ENCODE data around the gene CHD6.
"Not testable (repeated sequence)": the region's sequence is repeated elsewhere in the genome, so short reads cannot be mapped to it uniquely, and the experiment has no call there.

The CHD6 gene

GRCh38 chr20:41552295-41553068 is 65.7 kb downstream of the CHD6 start:
- Mint-ChIP-seq H3K27ac (no peak overlapping the region), H3K9me3 (peaks cover 23% of the 10 kb centered on the region), H3K36me3 (ENCODE audit: low read depth) (peaks cover 20% of the 10 kb centered on the region), H3K4me1 (ENCODE audit: low read depth) (no peaks in the 10 kb centered on the region), H3K4me3 (no peak overlapping the region), H3K27me3 (ENCODE audit: low read depth) (no peaks in the 10 kb centered on the region)

GRCh38 chr20:41551011-41551705 is 67.0 kb downstream of the CHD6 start:
- peaks cover 18% of the 10 kb centered on the region for H3K36me3 Mint-ChIP-seq (ENCODE audit: low read depth)
- no peak overlapping the region for H3K27ac Mint-ChIP-seq
- H3K27me3 Mint-ChIP-seq (ENCODE audit: low read depth) = no peaks in the 10 kb centered on the region
- H3K4me3 Mint-ChIP-seq = no peak overlapping the region
- peaks cover 15% of the 10 kb centered on the region for H3K9me3 Mint-ChIP-seq
- H3K4me1 Mint-ChIP-seq (ENCODE audit: low read depth) = no peaks in the 10 kb centered on the region

GRCh38 chr20:41547221-41547620 is 71.0 kb downstream of the CHD6 start:
- Mint-ChIP-seq H3K4me1 (ENCODE audit: low read depth) (no peaks in the 10 kb centered on the region), H3K27me3 (ENCODE audit: low read depth) (no peaks in the 10 kb centered on the region), H3K27ac (no peak overlapping the region), H3K36me3 (ENCODE audit: low read depth) (peaks cover 13% of the 10 kb centered on the region), H3K4me3 (no peak overlapping the region), H3K9me3 (peaks cover 11% of the 10 kb centered on the region)

DNA sequence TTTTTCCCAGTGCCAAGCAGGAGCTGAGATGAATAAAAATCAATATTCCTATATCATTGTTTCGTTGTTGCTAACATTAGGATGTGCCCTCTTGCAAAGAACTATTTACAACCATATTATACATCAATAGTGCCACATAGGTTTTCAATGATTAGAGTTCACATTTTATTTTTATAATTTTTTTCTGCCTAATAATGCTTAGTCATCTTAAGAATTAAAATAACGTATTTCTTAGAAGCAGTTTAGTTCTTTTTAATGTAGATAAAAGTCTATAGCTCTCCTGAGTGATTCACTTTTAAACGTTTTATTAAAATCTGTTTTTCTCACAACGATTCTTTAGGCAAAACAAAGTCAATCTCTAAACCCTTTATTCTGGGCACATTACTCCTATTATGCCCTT is 71.6 kb downstream of the CHD6 start:
- H3K27ac Mint-ChIP-seq = no peak overlapping the region
- peaks cover 13% of the 10 kb centered on the region for H3K36me3 Mint-ChIP-seq (ENCODE audit: low read depth)
- no peaks in the 10 kb centered on the region for H3K4me1 Mint-ChIP-seq (ENCODE audit: low read depth)
- no peak overlapping the region for H3K4me3 Mint-ChIP-seq
- peaks cover 11% of the 10 kb centered on the region for H3K9me3 Mint-ChIP-seq
- H3K27me3 Mint-ChIP-seq (ENCODE audit: low read depth) = no peaks in the 10 kb centered on the region

DNA sequence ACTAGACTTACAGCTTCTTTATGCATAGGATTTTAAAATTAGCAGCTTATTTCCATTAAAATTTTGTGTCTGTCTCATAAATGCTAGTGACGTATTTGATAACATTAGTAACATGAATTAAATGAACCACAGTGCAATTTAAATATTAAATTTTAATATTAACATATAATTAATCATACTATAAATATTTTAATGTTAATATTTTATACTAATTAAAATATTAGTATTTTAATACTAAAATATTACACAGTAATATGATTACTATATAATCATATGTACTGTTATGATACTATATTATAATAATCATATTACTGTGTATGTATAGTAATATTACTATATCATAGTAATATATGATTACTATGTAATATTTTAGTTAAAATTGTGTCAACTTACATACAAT is 73.7 kb downstream of the CHD6 start:
- no peaks in the 10 kb centered on the region for H3K9me3 Mint-ChIP-seq
- H3K27me3 Mint-ChIP-seq (ENCODE audit: low read depth) = no peaks in the 10 kb centered on the region
- no peaks in the 10 kb centered on the region for H3K4me1 Mint-ChIP-seq (ENCODE audit: low read depth)
- no peak overlapping the region for H3K4me3 Mint-ChIP-seq
- H3K27ac Mint-ChIP-seq = no peak overlapping the region
- peaks cover 4% of the 10 kb centered on the region for H3K36me3 Mint-ChIP-seq (ENCODE audit: low read depth)

- Mint-ChIP-seq H3K9me3 (peaks cover 9% of the 10 kb centered on the region), H3K27me3 (ENCODE audit: low read depth) (no peaks in the 10 kb centered on the region), H3K4me1 (ENCODE audit: low read depth) (no peaks in the 10 kb centered on the region), H3K27ac (no peak overlapping the region), H3K4me3 (no peak overlapping the region), H3K36me3 (ENCODE audit: low read depth) (peaks cover 12% of the 10 kb centered on the region)
Measured at GRCh38 chr20:41540918-41541317, 77.3 kb downstream of the CHD6 start.

DNA sequence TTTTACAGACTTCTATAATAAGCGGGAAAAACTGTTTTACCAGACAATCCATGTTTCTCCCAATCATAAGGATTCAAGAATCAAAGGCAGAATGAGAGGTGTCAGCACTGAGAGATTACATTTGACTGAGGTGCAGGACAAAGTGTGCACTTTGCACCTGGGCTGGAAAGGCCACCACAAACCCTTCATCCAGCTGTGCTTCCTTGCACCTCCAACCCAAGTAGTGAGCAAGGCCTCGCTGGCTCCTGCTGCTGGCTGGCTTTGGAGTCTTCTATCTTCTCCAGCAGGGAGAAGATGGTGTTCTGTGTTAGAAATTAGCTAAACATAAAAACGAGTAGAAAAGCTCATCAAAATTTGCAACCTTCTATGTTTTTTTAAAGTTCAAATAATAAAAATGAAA is 77.7 kb downstream of the CHD6 start:
- H3K4me1 Mint-ChIP-seq (ENCODE audit: low read depth) = no peaks in the 10 kb centered on the region

DNA sequence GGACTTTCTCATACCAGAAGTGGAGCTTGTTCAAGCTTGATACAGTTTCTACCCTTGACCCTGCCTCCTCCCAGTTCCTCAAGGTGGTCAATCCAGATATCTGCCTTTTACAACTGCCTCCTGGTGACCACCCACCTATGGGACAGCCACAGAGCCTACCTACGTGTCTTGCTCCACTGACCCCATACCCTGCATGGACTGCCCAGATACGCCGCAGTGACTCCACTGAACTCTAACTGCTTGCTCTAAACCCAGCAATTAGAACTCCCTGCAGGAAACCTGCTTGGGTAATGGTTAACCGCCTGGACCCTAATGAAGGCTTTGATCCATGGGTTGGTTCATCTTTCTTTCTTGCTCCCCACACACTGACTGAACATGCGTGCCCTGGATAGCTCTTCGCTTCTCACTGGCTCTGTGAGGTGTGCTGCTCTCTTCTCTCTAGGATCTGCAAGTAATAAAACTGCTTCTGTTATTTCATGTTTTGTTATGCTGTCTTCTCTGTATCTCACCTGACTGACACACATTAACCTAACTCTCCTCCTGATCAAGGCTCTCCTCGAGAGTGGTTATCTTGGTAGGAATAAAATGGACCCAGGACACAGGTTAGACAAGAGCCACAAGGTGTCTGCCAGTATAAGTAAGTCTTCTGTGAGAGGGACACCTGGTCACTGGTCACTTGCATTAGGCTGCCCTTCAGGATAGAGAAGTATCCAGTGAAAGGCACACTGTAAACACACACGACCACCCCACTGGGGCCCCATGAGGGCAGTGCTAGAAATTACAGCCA is 79.2 kb downstream of the CHD6 start:
- Mint-ChIP-seq H3K27ac (no peak overlapping the region), H3K4me3 (no peak overlapping the region), H3K36me3 (ENCODE audit: low read depth) (peaks cover 12% of the 10 kb centered on the region), H3K9me3 (peaks cover 9% of the 10 kb centered on the region), H3K4me1 (ENCODE audit: low read depth) (no peaks in the 10 kb centered on the region), H3K27me3 (ENCODE audit: low read depth) (no peaks in the 10 kb centered on the region)

More for the DNA sequence above, 77.7 kb downstream of the CHD6 start:
- H3K27me3 Mint-ChIP-seq (ENCODE audit: low read depth) = no peaks in the 10 kb centered on the region
- H3K4me3 Mint-ChIP-seq = no peak overlapping the region
- H3K36me3 Mint-ChIP-seq (ENCODE audit: low read depth) = peaks cover 12% of the 10 kb centered on the region
- H3K9me3 Mint-ChIP-seq = peaks cover 9% of the 10 kb centered on the region
- no peak overlapping the region for H3K27ac Mint-ChIP-seq

DNA sequence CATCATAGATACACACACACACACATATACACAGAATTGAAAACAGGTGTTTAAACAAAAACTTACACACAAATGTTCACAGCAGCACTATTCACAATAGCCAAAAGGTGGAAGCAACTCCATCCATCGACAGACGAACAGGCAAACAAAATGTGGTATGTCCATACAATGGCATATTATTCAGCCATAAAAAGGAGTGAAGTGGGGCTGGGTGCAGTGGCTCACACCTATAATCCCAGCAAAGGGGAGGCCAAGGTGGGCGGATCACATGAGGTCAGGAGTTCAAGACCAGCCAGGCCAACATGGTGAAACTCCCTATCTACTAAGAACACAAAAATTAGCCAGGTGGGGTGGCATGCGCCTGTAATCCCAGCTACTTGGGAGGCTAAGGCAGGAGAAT is 80.3 kb downstream of the CHD6 start:
- Mint-ChIP-seq H3K27ac (no peak overlapping the region), H3K4me3 (no peak overlapping the region)

GRCh38 chr20:41535551-41535950 is 82.6 kb downstream of the CHD6 start:
- H3K27ac Mint-ChIP-seq; H3K9me3 Mint-ChIP-seq; H3K4me1 Mint-ChIP-seq (ENCODE audit: low read depth); H3K4me3 Mint-ChIP-seq; H3K27me3 Mint-ChIP-seq (ENCODE audit: low read depth): not testable (repeated sequence)
- H3K36me3 Mint-ChIP-seq (ENCODE audit: low read depth) = peaks cover 21% of the 10 kb centered on the region

More for the DNA sequence above, 80.3 kb downstream of the CHD6 start:
- H3K4me1 Mint-ChIP-seq (ENCODE audit: low read depth) = no peaks in the 10 kb centered on the region
- no peaks in the 10 kb centered on the region for H3K27me3 Mint-ChIP-seq (ENCODE audit: low read depth)
- H3K9me3 Mint-ChIP-seq = peaks cover 9% of the 10 kb centered on the region
- peaks cover 16% of the 10 kb centered on the region for H3K36me3 Mint-ChIP-seq (ENCODE audit: low read depth)

GRCh38 chr20:41534842-41535241 is 83.3 kb downstream of the CHD6 start:
- Mint-ChIP-seq H3K9me3 (peaks cover 9% of the 10 kb centered on the region), H3K27ac (no peak overlapping the region), H3K4me3 (no peak overlapping the region), H3K4me1 (ENCODE audit: low read depth) (no peaks in the 10 kb centered on the region), H3K27me3 (ENCODE audit: low read depth) (no peaks in the 10 kb centered on the region), H3K36me3 (ENCODE audit: low read depth) (peaks cover 21% of the 10 kb centered on the region)

DNA sequence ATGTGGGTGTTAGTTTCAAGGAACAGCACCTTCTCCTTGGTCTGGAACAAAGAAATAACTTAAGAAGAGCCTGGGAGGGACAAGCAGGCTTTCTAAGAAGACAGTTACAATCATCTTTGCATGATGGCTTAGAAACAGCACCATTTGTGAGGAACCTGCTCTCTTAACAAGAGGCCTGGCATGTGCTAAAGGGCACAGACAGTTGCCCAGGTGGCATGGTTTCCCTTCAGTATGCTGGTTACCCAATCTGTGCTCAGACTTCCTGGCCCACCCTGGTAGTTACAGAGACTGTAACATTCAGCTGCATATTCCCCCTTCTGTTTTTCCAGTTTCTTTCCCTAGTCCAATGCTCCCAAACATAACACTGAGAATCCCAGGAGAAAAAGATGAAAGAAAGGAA is 84.0 kb downstream of the CHD6 start:
- Mint-ChIP-seq H3K27ac (no peak overlapping the region), H3K9me3 (peaks cover 8% of the 10 kb centered on the region), H3K4me3 (no peak overlapping the region), H3K4me1 (ENCODE audit: low read depth) (no peaks in the 10 kb centered on the region), H3K27me3 (ENCODE audit: low read depth) (no peaks in the 10 kb centered on the region), H3K36me3 (ENCODE audit: low read depth) (peaks cover 23% of the 10 kb centered on the region)

DNA sequence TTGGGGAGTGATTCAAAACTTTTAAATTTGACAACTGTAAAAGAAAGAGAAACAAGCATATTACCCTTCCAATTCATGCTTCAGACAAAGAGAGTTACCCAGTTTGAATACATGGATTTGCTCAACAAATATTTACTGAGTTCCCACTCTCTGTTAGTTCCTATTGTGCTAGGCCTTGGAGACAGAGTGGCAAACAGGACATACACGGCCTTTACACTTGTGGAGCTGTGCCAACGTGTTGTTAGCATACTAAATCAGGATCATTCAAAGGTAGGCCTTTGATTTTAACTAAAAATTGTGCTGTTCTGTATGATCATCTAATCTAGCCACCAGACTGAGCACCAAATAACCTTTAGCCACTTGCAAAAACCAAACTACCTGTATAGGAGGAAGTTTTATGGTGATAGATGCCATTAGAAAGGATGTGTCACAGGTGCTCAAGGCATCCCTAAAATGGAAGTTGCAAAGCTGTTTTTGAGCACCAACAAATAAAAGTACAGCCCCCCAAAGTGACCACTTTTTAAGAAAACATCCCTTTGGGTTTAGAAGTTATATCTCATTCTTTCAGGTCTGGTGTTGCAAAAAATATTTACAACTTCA is 84.5 kb downstream of the CHD6 start:
- Mint-ChIP-seq H3K27ac (no peak overlapping the region), H3K4me1 (ENCODE audit: low read depth) (no peaks in the 10 kb centered on the region), H3K36me3 (ENCODE audit: low read depth) (peaks cover 20% of the 10 kb centered on the region), H3K4me3 (no peak overlapping the region), H3K27me3 (ENCODE audit: low read depth) (no peaks in the 10 kb centered on the region), H3K9me3 (peaks cover 5% of the 10 kb centered on the region)

GRCh38 chr20:41532935-41533334 is 85.2 kb downstream of the CHD6 start:
- no peaks in the 10 kb centered on the region for H3K27me3 Mint-ChIP-seq (ENCODE audit: low read depth)
- H3K4me3 Mint-ChIP-seq = no peak overlapping the region
- H3K9me3 Mint-ChIP-seq = peaks cover 5% of the 10 kb centered on the region
- no peak overlapping the region for H3K27ac Mint-ChIP-seq
- H3K36me3 Mint-ChIP-seq (ENCODE audit: low read depth) = peaks cover 19% of the 10 kb centered on the region
- no peaks in the 10 kb centered on the region for H3K4me1 Mint-ChIP-seq (ENCODE audit: low read depth)

Data from T-helper 1 cell treated with Interleukin-12 subunit alpha and Interleukin-12 subunit beta and Interleukin-4 antibody, amounts not matched to agents 30 μg/mL and 1 μg/mL, for 36 hours (primary cell).